Vagina (tissue), 2 donors: ENCODE results near the gene ZSWIM2.

Experiments
- CTCF ChIP-seq, 3 experiments: fragments of 450-650 bp in 2 of 3; fragments of 200-600 bp in 1 of 3; sonication (generic) in 1 of 3; IDR thresholded peaks; one replicate each; pipeline ENCODE4 v1.5.1; 2017 to 2019; ENCODE audit warnings: antibody characterized with exemption in 3 of 3, mild to moderate bottlenecking in 2 of 3, moderate library complexity in 2 of 3
- POLR2A ChIP-seq, 2 donors: fragments of 450-650 bp; IDR thresholded peaks; one replicate each; pipeline ENCODE4 v1.6.1; 2017; ENCODE audit warnings: antibody characterized with exemption in 2 of 2, mild to moderate bottlenecking in 2 of 2, moderate library complexity in 2 of 2

- TF ChIP-seq CTCF (IDR thresholded peaks at IDR 0.05): no peak
- TF ChIP-seq POLR2A (IDR thresholded peaks at IDR 0.05): no peak
Measured at GRCh38 chr2:186827411-186827810, 21.6 kb downstream of the ZSWIM2 start.
